HG03558 (cell line): Measurements from ENCODE around the gene INPP4B.

ENCODE experiments used
- ATAC-seq: cut with Tn5 transposase; IDR thresholded peaks from one replicate; pipeline ENCODE4 v1.9.1; 2021; ENCODE audit warnings: moderate number of reproducible peaks; ENCODE audit not compliant: unreplicated experiment; ENCODE audit errors: extremely low read depth

The INPP4B gene

GRCh38 chr4:142554412-142554811 lies 291.7 kb downstream of the INPP4B start:
- ATAC-seq = no peak

GRCh38 chr4:142551517-142552305 lies 294.4 kb downstream of the INPP4B start:
- ATAC-seq = no peak

- no peak for ATAC-seq
Observed at GRCh38 chr4:142550965-142551364, 295.1 kb downstream of the INPP4B start.

GRCh38 chr4:142549726-142550463 lies 296.2 kb downstream of the INPP4B start:
- no peak for ATAC-seq

GRCh38 chr4:142549248-142549647 lies 296.9 kb downstream of the INPP4B start:
- no peak for ATAC-seq

- ATAC-seq = no peak
Observed at GRCh38 chr4:142548491-142548890, 297.6 kb downstream of the INPP4B start.

GRCh38 chr4:142547974-142548373 lies 298.1 kb downstream of the INPP4B start:
- ATAC-seq = no peak

- ATAC-seq = no peak
Observed at GRCh38 chr4:142544594-142544993, 301.5 kb downstream of the INPP4B start.

- no peak for ATAC-seq
Observed at GRCh38 chr4:142544039-142544438, 302.1 kb downstream of the INPP4B start.

GRCh38 chr4:142540483-142540804 lies 305.7 kb downstream of the INPP4B start:
- no peak for ATAC-seq

- ATAC-seq = no peak
Observed at GRCh38 chr4:142539796-142540482, 306.2 kb downstream of the INPP4B start.

- ATAC-seq = no peak
Observed at GRCh38 chr4:142535009-142535408, 311.1 kb downstream of the INPP4B start.

GRCh38 chr4:142532054-142532453 lies 314.0 kb downstream of the INPP4B start:
- no peak for ATAC-seq

- ATAC-seq = no peak
Observed at GRCh38 chr4:142530728-142531127, 315.4 kb downstream of the INPP4B start.

GRCh38 chr4:142528433-142528832 lies 317.7 kb downstream of the INPP4B start:
- ATAC-seq = no peak

- no peak for ATAC-seq
Observed at GRCh38 chr4:142523111-142523510, 323.0 kb downstream of the INPP4B start.

- ATAC-seq = no peak
Observed at GRCh38 chr4:142519342-142519741, 326.8 kb downstream of the INPP4B start.

GRCh38 chr4:142516686-142517526 lies 329.2 kb downstream of the INPP4B start:
- ATAC-seq = no peak

- no peak for ATAC-seq
Observed at GRCh38 chr4:142512161-142512560, 333.9 kb downstream of the INPP4B start.

- no peak for ATAC-seq
Observed at GRCh38 chr4:142509881-142510280, 336.2 kb downstream of the INPP4B start.
